IMR-90 (cell line): Measurements from ENCODE around the gene PAXX. TPM values are rescaled to one million over a fixed set of nuclear protein-coding genes. Genes with fewer than 3 reads are reported as not detected.

Experiments used
- ATAC-seq: fragments of 200-7000 bp; cut with Tn5 transposase; 2 replicates; pipeline ENCODE4 v1.9.1; 2020; ENCODE audit warnings: low read depth, mild to moderate bottlenecking, moderate library complexity
- BruUV-seq: library from RNA; stranded (reverse); fragments of 400-500 nt; replicated peaks from 2 replicates; lab custom pipeline; 2021; lab: Mats Ljungman, UMichigan
- CTCF ChIA-PET: fragments of 300-600 bp; formaldehyde crosslinking; extraction: SDS; loops from one replicate; lab custom pipeline; 2021; ENCODE audit warnings: antibody characterized with exemption; lab: Yijun Ruan, JAX
- POLR2A ChIA-PET: fragments of 300-600 bp; sonication (Branson Sonifier 250); formaldehyde crosslinking; loops from one replicate; lab custom pipeline; 2022; ENCODE audit warnings: antibody characterized with exemption; ENCODE audit not compliant: unreplicated experiment; lab: Charles Lee
- DNase-seq: peaks from one replicate; pipeline ENCODE4 v3.0.0; 2013
- H2AFZ ChIP-seq: replicated peaks from 2 replicates; pipeline ENCODE3; 2013; ENCODE audit warnings: low read length, mild to moderate bottlenecking; ENCODE audit not compliant: poor library complexity
- H2AK5ac ChIP-seq: 2 replicates; pipeline ENCODE4 v1.6.1; 2013; ENCODE audit warnings: low read depth, low read length, inconsistent platforms
- H2AK9ac ChIP-seq: replicated peaks from 2 replicates; pipeline ENCODE3; 2013; ENCODE audit warnings: mild to moderate bottlenecking, low read depth, low read length, moderate library complexity; ENCODE audit not compliant: poor library complexity
- H2BK120ac ChIP-seq: 2 replicates; pipeline ENCODE4 v1.6.1; 2013; ENCODE audit warnings: low read depth, low read length, inconsistent platforms
- H2BK15ac ChIP-seq: 3 replicates; pipeline ENCODE4 v1.6.1; 2013; ENCODE audit warnings: low read depth, low read length, inconsistent platforms
- H2BK20ac ChIP-seq: 2 replicates; pipeline ENCODE4 v1.6.1; 2013; ENCODE audit warnings: low read depth, mild to moderate bottlenecking, inconsistent platforms, low read length, moderate library complexity
- H2BK5ac ChIP-seq: 2 replicates; pipeline ENCODE4 v1.6.1; 2013; ENCODE audit warnings: mild to moderate bottlenecking, low read depth, low read length, inconsistent platforms; ENCODE audit not compliant: poor library complexity, severe bottlenecking
- H3K14ac ChIP-seq: replicated peaks from 2 replicates; pipeline ENCODE4 v1.6.1; 2013; ENCODE audit warnings: low read depth, low read length, inconsistent platforms
- H3K18ac ChIP-seq: 2 replicates; pipeline ENCODE4 v1.6.1; 2013; ENCODE audit warnings: low read depth, low read length, control low read depth
- H3K23ac ChIP-seq: 2 replicates; pipeline ENCODE4 v1.6.1; 2013; ENCODE audit warnings: low read depth, low read length, inconsistent platforms
- H3K27ac ChIP-seq: 2 replicates; pipeline ENCODE4 v1.5.1; 2013; ENCODE audit warnings: mild to moderate bottlenecking, control low read depth, low read length; ENCODE audit not compliant: insufficient read depth
- H3K27me3 ChIP-seq: 2 replicates; pipeline ENCODE4 v1.6.1; 2013; ENCODE audit warnings: low read length; ENCODE audit not compliant: control insufficient read depth, insufficient read depth
- H3K36me3 ChIP-seq: 2 replicates; pipeline ENCODE4 v1.6.1; 2013; ENCODE audit warnings: low read length, mixed read lengths; ENCODE audit not compliant: control insufficient read depth, insufficient read depth
- H3K4ac ChIP-seq: 2 replicates; pipeline ENCODE4 v1.6.1; 2013; ENCODE audit warnings: low read depth, low read length, inconsistent platforms
- H3K4me1 ChIP-seq: 2 replicates; pipeline ENCODE4 v1.6.1; 2013; ENCODE audit warnings: low read length, mixed read lengths; ENCODE audit not compliant: control insufficient read depth, insufficient read depth
- H3K4me2 ChIP-seq: 2 replicates; pipeline ENCODE4 v1.6.1; 2013; ENCODE audit warnings: low read depth, mild to moderate bottlenecking, control low read depth, low read length, moderate library complexity
- H3K4me3 ChIP-seq: 2 replicates; pipeline ENCODE4 v1.5.1; 2013; ENCODE audit warnings: low read depth, mild to moderate bottlenecking, control low read depth, low read length, moderate library complexity; ENCODE audit not compliant: insufficient read depth
- H3K56ac ChIP-seq: 2 replicates; pipeline ENCODE4 v1.6.1; 2013; ENCODE audit warnings: low read length, inconsistent platforms; ENCODE audit not compliant: insufficient read depth; ENCODE audit errors: extremely low read depth
- H3K79me1 ChIP-seq, 2 experiments: 2 replicates each; pipeline ENCODE4 v1.6.1; 2013; ENCODE audit warnings: low read length in 2 of 2, inconsistent platforms in 1 of 2, low read depth in 1 of 2
- H3K9ac ChIP-seq: 2 replicates; pipeline ENCODE4 v1.6.1; 2013; ENCODE audit warnings: low read depth, low read length, control low read depth
- H3K9me1 ChIP-seq: 2 replicates; pipeline ENCODE4 v1.6.1; 2013; ENCODE audit warnings: low read length, inconsistent platforms; ENCODE audit not compliant: insufficient read depth
- H3K9me3 ChIP-seq: 2 replicates; pipeline ENCODE4 v1.6.1; 2013; ENCODE audit warnings: low read length; ENCODE audit not compliant: control insufficient read depth, insufficient read depth
- H4K20me1 ChIP-seq: 2 replicates; pipeline ENCODE4 v1.6.1; 2013; ENCODE audit warnings: low read length, inconsistent platforms; ENCODE audit not compliant: insufficient read depth
- H4K5ac ChIP-seq: 2 replicates; pipeline ENCODE4 v1.6.1; 2013; ENCODE audit warnings: mild to moderate bottlenecking, low read depth, low read length, control low read depth
- H4K8ac ChIP-seq, 2 experiments: 2 replicates each; pipeline ENCODE4 v1.6.1; 2013; ENCODE audit warnings: low read depth in 2 of 2, low read length in 2 of 2, control low read depth in 1 of 2, inconsistent platforms in 1 of 2
- H4K91ac ChIP-seq: 2 replicates; pipeline ENCODE4 v1.6.1; 2013; ENCODE audit warnings: low read depth, low read length, inconsistent platforms; ENCODE audit not compliant: insufficient read depth
- BHLHE40 ChIP-seq: fragments of 150-350 bp; IDR thresholded peaks from 2 replicates; pipeline ENCODE4 v1.6.1; 2016; ENCODE audit warnings: mild to moderate bottlenecking, low read depth, low read length
- CEBPB ChIP-seq: IDR thresholded peaks from 2 replicates; pipeline ENCODE4 v1.6.1; 2012; ENCODE audit warnings: low read depth, low read length, improper control_type of control experiment
- CHD1 ChIP-seq: IDR thresholded peaks from 2 replicates; pipeline ENCODE4 v1.6.1; 2012; ENCODE audit warnings: low read depth, low read length, improper control_type of control experiment
- CTCF ChIP-seq: conservative IDR thresholded peaks from 2 replicates; pipeline ENCODE4 v1.5.1; 2012; ENCODE audit warnings: mild to moderate bottlenecking, low read depth, low read length, improper control_type of control experiment
- FOS ChIP-seq: fragments of 150-350 bp; IDR thresholded peaks from 2 replicates; pipeline ENCODE4 v1.6.1; 2016; ENCODE audit warnings: low read depth, low read length
- MAFK ChIP-seq: IDR thresholded peaks from 2 replicates; pipeline ENCODE4 v1.6.1; 2012; ENCODE audit warnings: low read depth, low read length, improper control_type of control experiment
- MAZ ChIP-seq: IDR thresholded peaks from 2 replicates; pipeline ENCODE4 v1.6.1; 2012; ENCODE audit warnings: low read depth, mild to moderate bottlenecking, low read length, improper control_type of control experiment, moderate library complexity, borderline replicate concordance
- MXI1 ChIP-seq: IDR thresholded peaks from 2 replicates; pipeline ENCODE4 v1.6.1; 2012; ENCODE audit warnings: low read depth, mild to moderate bottlenecking, low read length, moderate library complexity, borderline replicate concordance
- NFE2L2 ChIP-seq: fragments of 150-350 bp; IDR thresholded peaks from 2 replicates; pipeline ENCODE4 v1.6.1; 2016; ENCODE audit warnings: low read depth, mild to moderate bottlenecking, low read length
- POLR2A ChIP-seq: IDR thresholded peaks from 2 replicates; pipeline ENCODE4 v1.6.1; 2012; ENCODE audit warnings: mild to moderate bottlenecking, low read depth, low read length
- RCOR1 ChIP-seq: IDR thresholded peaks from 2 replicates; pipeline ENCODE4 v1.6.1; 2012; ENCODE audit warnings: mild to moderate bottlenecking, low read length, improper control_type of control experiment; ENCODE audit not compliant: insufficient replicate concordance
- RFX5 ChIP-seq: IDR thresholded peaks from 2 replicates; pipeline ENCODE4 v1.8.0; 2012; ENCODE audit warnings: low read depth, mild to moderate bottlenecking, low read length, moderate library complexity
- SMC3 ChIP-seq: fragments of 150-350 bp; IDR thresholded peaks from 2 replicates; pipeline ENCODE4 v1.6.1; 2016; ENCODE audit warnings: low read depth, mild to moderate bottlenecking, antibody characterized with exemption, low read length, moderate library complexity
- USF2 ChIP-seq: fragments of 150-350 bp; IDR thresholded peaks from 2 replicates; pipeline ENCODE4 v1.6.1; 2017; ENCODE audit warnings: mild to moderate bottlenecking, antibody characterized with exemption, low read length, low read depth
- WGBS, 2 experiments: methylation state at CpG; one replicate each; pipeline versions ENCODE4 v1.1.5 to v1.1.7; 2013; ENCODE audit warnings: missing lambda C conversion rate in 2 of 2; ENCODE audit not compliant: insufficient read length in 1 of 2; ENCODE audit errors: extremely low coverage in 2 of 2; 5-methylcytosine and 5-hydroxymethylcytosine counted together
- dilution Hi-C: fragments of 300-500 bp; cut with HindIII; formaldehyde crosslinking; loops from one replicate; pipeline ENCODE4 v1.14.3; 2018; ENCODE audit warnings: low sequenced_read_pairs; ENCODE audit not compliant: unreplicated experiment
- in situ Hi-C: fragments of 300-500 bp; cut with MboI; formaldehyde crosslinking; loops from 3 replicates; pipeline ENCODE4 v1.14.3; 2019; ENCODE audit warnings: low sequenced_read_pairs, inconsistent platforms, mixed read lengths
- intact Hi-C: fragments of 100-400 bp; cut with micrococcal nuclease; formaldehyde crosslinking; loops from 2 replicates; pipeline ENCODE4 v1.10.0; 2022
- polyA plus RNA-seq, 3 experiments: library from polyadenylated mRNA; depleted of rRNA; stranded (reverse); fragments of >200 nt; gene quantifications; 2 replicates each; pipeline ENCODE4 v1.2.3, GENCODE V29; 2012; ENCODE audit warnings: low replicate concordance in 1 of 3
- total RNA-seq: library from RNA; depleted of rRNA; stranded (reverse); fragments of >200 nt; gene quantifications from 2 replicates; pipeline ENCODE4 v1.2.3, GENCODE V29; 2012

PAXX gene
- total and polyA plus RNA-seq, 2 of the 4 experiments (the other 2 are of a cell fraction), result 5.7 to 24.6 TPM

DNA sequence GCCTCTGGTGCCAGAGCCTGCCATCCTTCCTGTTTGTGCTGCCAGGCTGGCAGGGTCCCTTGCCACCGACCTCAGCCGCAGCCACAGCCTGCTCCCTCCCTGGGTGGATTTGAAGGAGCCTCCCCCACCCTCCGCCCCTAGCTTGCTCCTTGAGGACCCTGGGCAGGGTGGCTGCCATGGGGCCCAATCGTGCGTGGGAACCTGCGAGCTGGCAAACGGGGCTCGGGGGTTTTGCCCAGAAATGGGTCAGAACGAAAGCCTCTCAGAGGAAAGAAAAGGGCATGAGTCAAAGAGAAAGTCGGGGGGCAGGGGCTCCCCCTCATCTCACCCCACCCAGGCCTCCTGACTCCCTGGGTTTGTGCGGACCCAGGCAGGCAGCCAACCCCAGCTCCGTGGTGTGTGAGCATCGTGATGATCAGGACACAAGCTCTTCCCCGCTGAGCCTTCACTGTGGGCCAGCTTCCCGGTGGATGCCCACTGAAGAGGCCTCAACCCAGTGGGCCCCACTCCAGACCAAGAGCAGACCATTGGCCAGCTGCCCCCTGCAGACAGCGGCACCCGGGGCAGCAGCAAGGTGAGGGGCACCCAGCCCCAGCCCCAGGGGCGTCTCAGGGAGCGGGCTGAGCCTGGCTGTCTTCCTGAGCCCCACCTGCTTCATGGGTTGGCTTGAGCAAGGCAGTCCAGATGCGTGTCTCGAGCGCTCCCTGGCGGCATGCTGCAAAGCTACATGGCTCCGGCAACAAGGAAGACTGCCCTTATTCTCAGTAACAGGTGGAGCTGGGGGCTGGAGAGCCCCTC, 42.7 kb downstream of the PAXX start (continued):
- peak; percentile 41; the same call in 1 of the 2 replicates for TF ChIP-seq MAZ
- TF ChIP-seq CHD1, result no peak
- TF ChIP-seq FOS, result no peak
- no peak for TF ChIP-seq NFE2L2

DNA sequence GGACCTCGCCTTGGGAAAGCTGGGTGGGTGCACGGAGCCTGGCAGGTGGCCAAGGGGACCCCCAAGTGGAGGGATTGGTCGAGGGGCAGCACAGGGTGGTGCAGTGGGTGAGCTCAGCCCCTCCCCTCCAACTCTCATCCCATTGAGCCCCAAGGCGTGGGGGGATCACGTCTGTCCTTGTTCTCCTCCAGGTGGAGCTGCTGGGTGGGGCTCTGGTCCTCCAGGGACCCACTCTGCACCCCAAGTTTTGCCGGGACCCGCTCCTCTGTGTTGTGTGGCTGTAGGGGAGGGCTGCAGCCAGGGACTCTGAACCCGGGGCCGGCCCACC, 43.2 kb downstream of the PAXX start:
- Histone ChIP-seq H3K36me3 (peaks cover 15% of the 10 kb centered on the region), H3K27ac (no peak overlapping the region), H3K4me3 (no peak overlapping the region), H3K27me3 (peaks cover 2% of the 10 kb centered on the region; the same call in 1 of the 2 replicates), H3K4me2 (no peak overlapping the region), H3K79me1 (no peaks in the 10 kb centered on the region), H4K20me1 (no peaks in the 10 kb centered on the region; the same call in 1 of the 2 replicates), H3K9me3 (no peaks in the 10 kb centered on the region), H2AK9ac (no peak overlapping the region), H3K56ac (no peak overlapping the region), H3K14ac (no peak overlapping the region), H3K23ac (no peak overlapping the region), H3K9ac (no peak overlapping the region), H4K8ac (no peak overlapping the region), H3K18ac (no peak overlapping the region), H2BK15ac (no peak overlapping the region), H4K5ac (no peak overlapping the region), H3K4ac (no peak overlapping the region), H2AFZ (peak overlapping the region; percentile 53), H3K9me1 (no peaks in the 10 kb centered on the region), H4K91ac (no peak overlapping the region), H2BK120ac (no peak overlapping the region), H2BK5ac (no peak overlapping the region), H3K4me1 (no peaks in the 10 kb centered on the region), H2BK20ac (no peak overlapping the region), H2AK5ac (no peak overlapping the region)
- BruUV-seq, result no TSS peak
- ChIA-PET CTCF (interaction anchor here (0.6 to 3.1 kb wide), 7 partner anchors 11 to 249 kb away, joined by 3 to 27 read pairs (median 4); partner anchors contain the start of gene NPDC1), POLR2A (no interaction called here)
- WGBS, 2 experiments, result no CpG with 5 or more reads among the region's 9 CpGs
- DNase-seq (no peak), ATAC-seq (no peak; the same call in 1 of the 2 replicates)
- dilution Hi-C loops, result no loop called here
- in situ Hi-C loops, result loop anchor here (10.0 kb wide), 1 partner anchor 251 kb away; no protein-coding TSS in a partner anchor
- intact Hi-C loops, result loop anchor here (1.0 kb wide), 3 partner anchors 87 to 248 kb away; no protein-coding TSS in a partner anchor
- TF ChIP-seq RFX5 (no peak), FOS (no peak), CHD1 (no peak), NFE2L2 (no peak), POLR2A (no peak), MAZ (no peak), MXI1 (no peak), BHLHE40 (no peak), USF2 (no peak), MAFK (no peak), CTCF (no peak), CEBPB (no peak), RCOR1 (no peak), SMC3 (no peak)
